Activated T-cell treated with anti-CD3 and anti-CD28 coated beads for 48 hours (primary cell): ENCODE results near the gene BACE1-AS.
"Not testable (repeated sequence)": the region's sequence is repeated elsewhere in the genome, so short reads cannot be mapped to it uniquely, and the experiment has no call there.

Experiments
- DNase-seq: peaks from one replicate; pipeline ENCODE4 v3.0.0-alpha.2; 2020; ENCODE audit warnings: low read depth

The BACE1-AS gene

DNA sequence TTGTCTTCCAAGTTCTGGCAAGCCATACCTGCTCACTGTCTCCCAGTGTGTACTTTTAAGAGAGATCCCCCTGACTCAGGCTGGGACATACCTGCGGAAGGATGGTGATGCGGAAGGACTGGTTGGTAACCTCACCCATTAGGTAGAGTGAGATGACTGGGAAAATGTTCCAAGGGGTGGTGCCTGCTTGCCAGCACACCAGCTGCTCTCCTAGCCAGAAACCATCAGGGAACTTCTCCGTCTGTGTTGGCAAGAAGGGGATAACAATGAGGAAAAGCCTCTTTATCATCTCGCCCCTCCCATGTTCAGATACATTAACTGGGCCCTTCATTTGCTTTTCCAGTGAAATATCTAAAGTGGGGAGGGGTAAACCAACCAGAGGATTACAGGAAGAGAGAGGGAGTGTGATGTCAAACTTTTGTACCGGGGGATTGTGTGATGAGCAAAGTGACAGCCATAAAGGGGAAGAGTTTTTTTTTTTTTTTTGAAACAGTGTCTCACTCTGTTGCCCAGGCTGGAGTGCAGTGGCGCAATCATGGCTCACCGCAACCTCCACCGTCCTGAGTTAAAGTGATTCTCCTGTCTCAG, at the start of gene BACE1-AS:
BACE1-AS (plus strand) TSS at position 538 of the 588 bp plus-strand sequence.
- DNase-seq, result no peak

DNA sequence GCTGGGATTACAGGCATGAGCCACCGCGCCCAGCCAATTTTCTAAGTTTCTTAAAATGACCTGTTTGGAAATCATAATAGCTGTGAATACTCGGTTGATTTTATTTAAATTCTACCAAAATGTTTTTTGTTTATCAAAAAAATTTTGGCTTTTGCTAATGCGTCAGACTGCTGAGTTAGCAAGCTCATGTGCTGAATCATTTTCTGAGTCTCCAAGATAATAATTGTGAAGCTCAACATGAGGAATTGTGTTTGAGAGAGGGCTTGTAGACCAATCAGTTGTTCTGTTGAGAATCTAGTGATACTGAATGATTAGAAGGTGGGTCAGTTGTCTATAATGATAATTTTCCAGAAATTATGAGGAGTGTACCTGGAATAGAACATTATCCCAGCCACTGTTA, 42.8 kb upstream of the BACE1-AS start:
- no peak for DNase-seq

DNA sequence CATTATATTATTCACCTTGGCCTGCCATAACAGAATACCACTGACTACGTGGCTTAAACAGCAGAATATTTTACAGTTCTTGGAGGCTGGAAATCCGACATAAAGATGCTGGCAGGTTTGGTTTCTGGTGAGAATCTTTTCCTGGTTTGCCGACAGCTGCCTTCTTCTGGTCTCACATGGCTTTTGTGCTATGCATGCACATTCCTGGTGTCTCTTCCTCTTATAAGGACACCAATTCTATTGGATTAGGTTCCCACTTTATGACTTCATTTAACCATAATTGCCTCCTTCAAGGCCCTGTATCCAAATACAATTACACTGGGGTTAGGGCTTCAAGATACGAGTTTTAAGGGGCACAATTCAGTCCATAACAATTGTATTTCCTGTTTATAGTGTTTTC, 41.6 kb upstream of the BACE1-AS start:
- DNase-seq, result no peak

DNA sequence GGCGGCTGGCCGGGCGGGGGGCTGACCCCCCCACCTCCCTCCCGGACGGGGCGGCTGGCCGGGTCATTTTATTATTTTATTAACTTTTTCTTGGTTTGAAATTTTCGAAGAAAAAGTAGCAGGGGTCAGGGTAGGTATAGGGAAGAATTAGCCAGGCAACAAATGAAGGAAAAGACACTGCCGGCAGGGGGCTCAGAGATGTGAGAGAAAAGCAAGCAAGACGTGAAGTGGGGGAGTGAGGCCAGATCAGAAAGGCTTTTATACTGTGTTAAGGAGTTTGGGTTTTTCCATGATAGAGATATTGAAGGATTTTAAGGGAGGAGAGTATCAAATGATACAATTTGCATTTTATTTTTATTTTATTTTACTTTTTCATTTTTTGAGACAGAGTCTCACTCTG, 39.6 kb upstream of the BACE1-AS start:
- no peak for DNase-seq

DNA sequence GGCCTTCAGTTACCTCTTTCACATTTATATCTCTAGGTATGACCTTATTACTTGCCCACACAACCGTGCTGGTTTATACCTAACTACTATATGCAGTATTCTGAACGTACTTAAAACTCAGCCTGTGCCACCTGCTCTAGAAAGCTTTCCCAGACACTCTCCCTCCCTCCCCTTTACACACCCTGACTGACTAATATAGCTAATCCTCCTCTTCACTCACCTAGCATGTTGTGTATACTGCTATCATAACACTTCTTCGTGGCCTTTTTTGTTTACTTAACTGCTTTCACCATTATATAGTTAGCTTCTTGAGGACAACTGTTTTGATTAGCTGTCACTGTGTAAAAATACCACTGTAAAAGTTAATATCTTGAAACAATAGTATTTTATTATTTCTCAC, 35.2 kb upstream of the BACE1-AS start:
- no peak for DNase-seq

DNA sequence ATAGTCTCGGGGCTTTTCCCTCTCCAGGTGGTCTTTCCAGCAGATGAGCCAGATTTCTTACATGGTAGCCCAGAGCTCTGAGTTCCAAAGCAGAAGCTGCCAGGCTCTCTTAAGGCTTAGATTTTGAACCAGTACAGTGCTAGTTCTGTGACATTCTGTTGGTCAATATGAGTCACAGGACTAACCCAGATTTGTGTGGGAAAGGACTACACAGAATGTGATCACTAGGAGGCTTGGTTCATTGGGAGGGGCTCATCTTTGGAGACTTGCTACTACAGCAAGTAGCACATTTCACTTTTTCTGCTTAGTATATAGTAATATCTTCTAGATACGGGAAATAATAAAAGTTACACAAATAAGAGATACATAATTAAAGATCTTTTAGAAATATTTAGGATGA, 34.6 kb upstream of the BACE1-AS start:
- no peak for DNase-seq

DNA sequence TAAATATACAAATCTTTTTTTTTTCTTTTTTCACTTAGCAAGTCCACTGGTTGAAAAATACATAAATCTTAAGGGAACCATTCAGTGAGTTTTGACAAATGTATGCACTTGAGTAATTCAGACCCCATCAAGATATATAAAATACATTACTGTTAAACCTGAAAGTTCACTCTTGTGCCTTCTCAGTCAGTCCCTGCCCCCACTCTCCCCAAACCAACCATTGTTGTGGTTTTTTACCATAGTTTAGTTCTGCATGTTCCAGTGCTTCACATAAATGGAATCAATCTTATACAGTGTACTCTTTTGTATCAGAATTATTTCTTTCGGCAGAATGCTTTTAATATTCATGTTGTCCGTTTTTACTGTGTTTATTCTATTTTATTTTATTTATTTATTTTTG, 32.6 kb upstream of the BACE1-AS start:
- no peak for DNase-seq

DNA sequence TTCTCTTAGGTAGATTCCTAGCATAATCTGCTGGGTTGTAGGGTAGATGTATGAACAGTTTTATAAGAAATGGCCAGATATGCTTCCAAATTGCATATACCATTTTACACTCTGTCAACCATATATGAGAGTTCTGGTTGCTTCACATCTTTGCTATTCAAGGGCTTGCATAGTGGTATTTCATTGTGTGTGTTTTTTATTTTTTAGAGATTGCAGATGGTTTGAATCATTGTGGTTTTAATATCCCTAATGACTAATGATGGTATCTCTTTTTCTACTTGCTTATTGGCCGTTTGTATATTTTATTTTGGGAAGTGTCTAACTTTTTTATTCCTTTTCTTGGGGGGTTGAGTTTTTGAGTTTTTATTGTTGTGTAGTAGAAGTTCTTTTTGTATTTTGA, 31.7 kb upstream of the BACE1-AS start:
- DNase-seq, result no peak

DNA sequence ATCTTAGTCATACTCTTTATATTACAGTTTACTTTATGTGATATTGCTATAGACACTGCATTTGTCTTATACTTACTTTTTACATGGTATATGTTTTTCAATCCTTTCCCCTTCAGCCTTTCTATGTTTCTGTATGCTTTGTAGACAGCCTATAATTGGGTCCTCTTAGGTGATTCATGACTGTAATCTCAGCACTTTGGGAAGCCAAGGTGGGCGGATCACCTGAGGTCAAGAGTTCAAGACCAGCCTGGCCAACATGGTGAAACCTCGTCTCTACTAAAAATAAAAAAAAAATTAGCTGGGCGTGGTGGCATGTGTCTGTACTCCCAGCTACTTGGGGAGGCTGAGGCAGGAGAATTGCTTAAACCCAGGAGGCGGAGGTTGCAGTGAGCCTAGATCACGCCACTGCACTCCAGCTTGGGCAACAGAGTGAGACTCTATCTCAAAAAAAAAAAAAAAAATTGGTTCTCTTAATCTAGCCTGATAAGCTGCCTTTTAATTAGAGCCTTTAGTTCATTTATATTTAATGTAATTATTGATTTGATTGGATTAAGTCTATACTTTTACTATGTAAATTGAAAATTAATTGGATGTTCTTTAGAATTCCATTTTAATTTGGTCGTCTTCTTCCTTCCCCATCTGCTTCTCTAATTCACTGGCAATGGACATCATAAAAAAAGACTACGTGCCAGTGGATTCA, 26.4 kb upstream of the BACE1-AS start:
- DNase-seq, result not testable (repeated sequence)

DNA sequence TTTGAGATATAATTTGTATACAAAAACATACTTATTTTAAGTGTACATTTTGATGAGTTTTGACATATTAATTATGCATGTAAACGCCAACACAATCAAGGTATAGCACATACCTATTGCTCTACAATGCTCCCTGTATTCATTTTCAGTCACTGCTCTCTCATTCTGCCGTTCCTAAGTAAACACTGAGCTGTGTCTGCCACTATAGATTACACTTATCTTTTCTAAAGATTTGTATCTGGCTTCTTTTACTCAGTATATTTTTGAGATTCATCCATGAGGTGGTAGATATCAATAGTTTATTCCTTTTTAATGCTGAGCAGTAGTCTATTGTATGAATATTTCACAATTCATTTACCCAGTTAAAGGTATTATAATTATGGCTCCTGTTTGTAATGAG, 25.4 kb upstream of the BACE1-AS start:
- no peak for DNase-seq

DNA sequence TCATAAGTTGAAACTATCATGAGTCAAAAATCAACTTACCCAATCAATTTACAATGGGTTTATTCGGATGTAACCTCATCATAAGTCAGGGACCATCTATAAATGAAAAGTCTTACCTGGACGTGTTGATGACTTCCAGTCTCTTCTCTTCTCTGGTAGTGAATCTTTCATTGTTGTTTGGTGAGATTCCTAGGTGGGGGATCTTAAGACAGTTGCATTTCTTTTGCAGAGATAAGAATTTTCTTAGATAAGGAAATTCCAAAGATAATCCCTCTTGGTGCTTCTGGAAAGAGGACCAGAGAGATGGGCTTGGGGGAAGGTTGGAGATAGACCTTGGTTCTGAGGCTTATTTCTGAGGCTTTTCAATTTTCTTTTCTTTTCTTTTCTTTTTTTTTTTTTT, 21.3 kb upstream of the BACE1-AS start:
- no peak for DNase-seq

DNA sequence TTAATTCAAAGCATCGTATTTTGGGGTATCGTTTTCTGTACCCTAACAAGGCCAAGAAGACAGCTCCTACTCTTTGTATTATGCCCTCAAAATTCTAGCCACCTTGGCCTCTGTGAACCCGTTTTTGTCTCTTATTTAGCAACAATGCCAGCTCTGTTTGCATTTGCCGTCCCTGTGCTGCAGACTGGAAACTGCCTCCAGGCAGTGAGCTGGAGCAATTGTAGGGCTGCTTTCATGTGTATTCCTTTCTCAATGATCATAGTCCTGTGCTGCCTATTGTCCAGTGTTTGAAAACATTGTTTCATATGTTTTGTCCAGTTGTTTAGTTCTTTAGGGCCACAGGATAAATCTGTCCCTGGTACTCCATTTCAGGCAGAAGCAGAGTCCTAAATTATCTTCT, 19.9 kb upstream of the BACE1-AS start:
- DNase-seq, result no peak

DNA sequence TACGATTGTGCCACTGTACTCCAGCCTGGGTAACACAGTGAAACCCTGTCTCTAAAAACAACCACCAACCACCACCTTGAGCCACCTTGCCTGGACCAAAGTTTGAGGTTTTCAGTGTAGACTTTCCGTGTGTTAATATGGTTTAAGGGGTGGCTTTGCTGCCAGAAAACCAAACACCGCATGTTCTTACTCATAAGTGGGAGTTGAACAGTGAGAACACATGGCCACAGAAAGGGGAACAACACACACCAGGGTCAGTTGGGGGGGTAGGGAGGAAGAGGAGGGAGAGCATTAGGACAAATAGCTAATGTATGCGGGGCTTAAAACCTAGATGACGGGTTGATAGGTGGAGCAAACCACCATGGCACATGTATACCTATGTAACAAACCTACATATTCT, 19.0 kb upstream of the BACE1-AS start:
- DNase-seq, result not testable (repeated sequence)

DNA sequence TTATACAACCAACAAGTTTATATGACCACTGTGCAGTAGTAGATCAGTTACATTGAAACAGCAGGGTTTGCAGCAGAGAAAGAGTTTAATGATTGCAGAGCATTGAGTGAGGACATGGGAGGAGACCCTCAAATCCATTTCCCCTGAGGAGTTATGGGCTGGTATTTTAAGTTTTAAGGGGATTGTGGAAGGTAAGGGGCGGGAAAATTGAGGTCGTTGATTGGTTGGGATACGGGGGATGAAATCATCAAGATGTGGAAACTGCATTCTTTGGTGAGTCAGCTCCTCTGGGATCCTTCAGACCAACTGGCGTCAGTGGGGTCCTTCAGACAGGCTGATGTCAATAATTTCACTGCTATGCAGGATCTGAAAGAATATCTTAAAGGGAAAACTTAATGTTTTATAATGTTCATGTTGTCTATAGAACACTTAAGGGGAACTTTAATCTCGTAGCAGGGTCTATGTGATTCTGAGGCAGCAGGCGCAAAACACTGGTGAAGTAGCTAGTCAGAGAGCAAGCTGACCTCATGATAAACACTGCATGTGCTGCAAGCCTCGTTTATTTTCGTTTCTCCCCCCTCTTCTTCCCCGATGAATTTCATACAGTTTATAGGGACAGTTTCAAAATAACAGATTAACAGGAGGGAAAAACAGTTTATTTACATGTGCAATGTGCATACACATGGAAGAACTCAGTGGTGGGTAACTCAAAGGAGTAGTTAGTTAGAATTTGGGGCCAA, 17.4 kb upstream of the BACE1-AS start:
- no peak for DNase-seq

DNA sequence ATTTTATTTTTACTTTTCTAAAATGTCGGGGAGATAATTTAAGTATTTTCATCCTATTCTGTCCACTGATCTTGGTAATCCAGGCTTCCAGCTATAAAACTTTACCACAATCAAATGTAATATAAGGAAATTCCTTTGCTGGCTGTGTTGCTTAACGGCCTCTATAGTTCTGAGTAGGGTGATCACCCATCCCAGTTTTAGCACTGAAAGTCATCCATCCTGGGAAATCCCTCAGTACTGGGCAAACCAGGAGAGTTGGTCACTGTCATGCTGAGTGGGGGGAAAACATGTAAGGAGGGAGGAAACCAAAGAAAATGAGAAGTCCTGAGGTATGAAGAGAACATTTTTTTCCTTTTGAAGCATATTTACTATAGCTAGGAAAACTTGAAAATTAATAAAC, 12.8 kb upstream of the BACE1-AS start:
- no peak for DNase-seq

DNA sequence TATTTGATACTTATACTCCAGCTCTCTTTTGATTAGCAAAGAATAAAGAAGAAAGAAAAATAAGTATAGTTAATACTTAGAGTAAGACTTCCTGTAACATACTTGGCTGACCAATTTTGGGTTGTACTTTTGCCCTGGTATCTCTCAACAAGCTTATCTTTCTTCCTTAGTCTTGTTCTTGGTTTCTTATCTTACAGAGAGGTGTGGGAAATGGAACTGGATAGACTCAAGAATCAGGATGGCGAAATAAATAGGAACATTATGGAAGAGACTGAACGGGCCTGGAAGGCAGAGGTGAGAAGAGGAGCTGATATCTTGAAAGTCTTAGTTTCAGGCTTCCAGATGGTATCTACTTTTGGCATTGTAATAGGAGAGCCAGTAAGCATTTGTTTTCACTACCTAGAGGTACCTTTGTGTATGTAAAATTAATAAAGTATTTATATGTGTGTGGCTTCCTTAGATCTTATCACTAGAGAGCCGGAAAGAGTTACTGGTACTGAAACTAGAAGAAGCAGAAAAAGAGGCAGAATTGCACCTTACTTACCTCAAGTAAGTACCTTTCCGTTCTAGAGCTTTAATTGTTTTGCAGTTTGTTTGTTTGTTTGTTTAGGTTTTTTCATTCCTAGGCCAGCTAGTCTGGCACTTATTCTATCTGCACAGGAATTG, 11.3 kb upstream of the BACE1-AS start:
- no peak for DNase-seq

DNA sequence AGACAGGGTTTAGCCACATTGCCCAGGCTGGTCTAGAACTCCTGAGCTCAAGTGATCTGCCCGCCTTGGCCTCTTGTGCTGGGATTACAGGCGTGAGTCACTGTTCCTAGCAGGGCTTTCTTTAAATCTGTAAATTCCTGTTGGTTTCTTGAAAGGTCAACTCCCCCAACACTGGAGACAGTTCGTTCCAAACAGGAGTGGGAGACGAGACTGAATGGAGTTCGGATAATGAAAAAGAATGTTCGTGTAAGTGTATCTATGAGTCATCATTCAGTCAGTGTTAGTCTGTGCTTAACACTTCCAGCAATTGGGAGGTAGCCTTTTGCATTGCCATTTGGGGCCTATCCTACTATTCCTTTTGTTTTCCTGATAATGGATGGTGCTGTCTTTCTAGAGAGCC, 10.0 kb upstream of the BACE1-AS start:
- DNase-seq, result no peak

DNA sequence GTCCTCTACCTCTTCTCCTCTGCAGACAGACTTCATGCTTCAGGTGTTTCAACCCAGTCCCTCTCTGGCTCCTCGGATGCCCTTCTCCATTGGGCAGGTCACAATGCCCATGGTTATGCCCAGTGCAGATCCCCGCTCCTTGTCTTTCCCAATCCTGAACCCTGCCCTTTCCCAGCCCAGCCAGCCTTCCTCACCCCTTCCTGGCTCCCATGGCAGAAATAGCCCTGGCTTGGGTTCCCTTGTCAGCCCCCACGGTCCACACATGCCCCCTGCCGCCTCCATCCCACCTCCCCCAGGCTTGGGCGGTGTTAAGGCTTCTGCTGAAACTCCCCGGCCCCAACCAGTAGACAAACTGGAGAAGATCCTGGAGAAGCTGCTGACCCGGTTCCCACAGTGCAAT, 9.3 kb upstream of the BACE1-AS start:
- DNase-seq, result no peak

DNA sequence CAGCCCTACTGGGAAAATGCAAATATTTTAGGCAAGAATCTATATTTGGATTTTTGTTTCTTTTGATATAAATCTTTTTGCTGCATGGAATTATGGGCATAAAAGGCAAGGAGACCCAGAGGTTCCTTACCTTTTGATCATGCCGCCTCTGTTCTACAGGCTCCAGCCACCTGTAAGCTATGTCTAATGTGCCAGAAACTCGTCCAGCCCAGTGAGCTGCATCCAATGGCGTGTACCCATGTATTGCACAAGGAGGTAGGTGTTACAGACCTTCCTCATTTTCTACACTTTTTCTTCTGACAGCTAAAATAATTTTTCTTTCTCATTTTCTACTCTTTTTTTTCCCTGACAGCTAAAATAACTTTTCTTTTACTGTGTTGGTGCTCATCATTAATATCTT, 8.2 kb upstream of the BACE1-AS start:
- DNase-seq, result no peak

DNA sequence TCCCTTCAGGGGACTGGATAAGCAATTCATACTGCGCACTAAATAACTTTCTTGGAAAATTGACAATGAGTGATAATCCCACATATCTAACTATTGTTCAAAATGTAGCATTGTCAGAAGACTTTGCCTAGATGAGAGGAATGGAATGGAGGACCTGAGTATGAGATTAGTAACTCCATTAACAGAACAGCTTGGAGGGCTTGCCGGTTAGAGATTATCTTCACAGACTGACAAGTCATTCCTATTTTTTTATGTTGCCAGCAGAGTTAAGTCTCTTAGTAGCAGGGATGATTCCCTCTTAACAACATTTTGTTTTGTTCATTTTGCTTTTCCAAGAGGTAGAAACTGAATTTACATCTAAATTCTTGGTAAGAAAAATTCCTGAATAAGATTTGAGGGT, 7.1 kb upstream of the BACE1-AS start:
- DNase-seq, result no peak

DNA sequence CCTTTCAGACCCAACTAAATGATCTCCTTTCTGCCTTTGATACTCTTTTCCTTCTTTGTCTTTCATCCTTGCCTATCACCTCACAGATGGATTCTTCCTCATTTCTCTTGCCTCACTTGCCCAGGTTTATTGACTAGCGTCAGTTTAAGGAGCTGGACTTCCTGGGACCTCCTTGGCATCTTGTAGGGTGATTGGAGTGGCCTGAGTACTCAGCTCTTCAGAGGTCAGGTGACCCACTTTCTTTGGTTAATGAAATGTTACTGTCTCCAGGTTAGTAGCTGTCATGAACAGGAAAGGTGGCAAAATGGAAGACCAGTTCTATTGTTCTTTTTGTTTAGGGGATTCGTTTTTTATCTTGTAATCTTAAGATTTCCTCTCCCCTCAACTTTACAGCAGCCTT, 4.6 kb upstream of the BACE1-AS start:
- no peak for DNase-seq

DNA sequence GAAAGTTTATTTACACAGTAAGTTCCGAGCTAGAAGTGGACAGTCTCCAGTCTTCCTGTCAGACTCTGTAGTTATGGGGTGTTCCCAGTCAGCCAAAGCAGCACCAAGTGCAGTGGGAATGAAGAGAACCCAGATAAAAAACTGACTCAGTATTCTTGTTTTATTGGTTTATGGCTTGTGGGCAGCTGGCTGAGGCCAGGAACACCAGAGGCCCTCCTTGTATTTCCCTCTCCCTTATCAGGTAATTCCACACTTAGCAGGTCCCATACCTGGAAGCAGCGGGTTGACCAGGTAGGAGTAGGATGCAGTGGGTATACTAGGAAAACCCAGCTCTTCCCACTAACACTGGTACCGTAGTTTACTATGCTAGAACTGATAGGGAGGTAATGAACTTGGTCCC, 3.5 kb upstream of the BACE1-AS start:
- DNase-seq, result no peak

DNA sequence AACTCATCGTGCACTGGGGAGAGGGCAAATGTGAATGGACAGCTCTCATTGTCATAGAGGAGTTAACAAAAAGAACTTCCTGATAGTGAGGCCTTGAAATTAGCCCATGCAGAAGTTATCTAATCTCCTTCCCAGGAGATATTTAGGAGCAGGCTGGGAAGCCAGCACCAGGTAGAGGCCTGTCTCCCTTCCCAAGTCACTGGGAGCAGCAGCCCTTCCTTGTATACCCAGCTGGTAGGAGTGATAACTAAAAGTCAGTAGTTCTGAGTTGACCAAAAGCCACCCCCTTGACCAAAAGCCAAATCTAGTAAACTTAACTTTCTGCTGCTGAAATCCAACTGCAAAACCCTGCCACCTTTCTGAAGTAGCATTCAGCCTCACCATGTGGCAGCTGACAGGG, 1.4 kb upstream of the BACE1-AS start:
- no peak for DNase-seq
